Measurements from ENCODE around the gene MTM1. TPM values are rescaled to one million over a fixed set of nuclear protein-coding genes. Genes with fewer than 3 reads are reported as not detected.

The MTM1 gene
- total and polyA plus RNA-seq, 9 of the 15 experiments (the other 6 are each of a cell fraction or from before 2014, with no cell fraction given) = 5.6 to 13.3 (median 9.5) TPM

- Histone ChIP-seq H3K36me3 (ENCODE audit: control insufficient read depth, insufficient read depth, low read length) (no peaks in the 10 kb centered on the region), H4K20me1 (replicated peaks; ENCODE audit: control insufficient read depth, insufficient read depth, low read length) (no peaks in the 10 kb centered on the region), H3K9me1 (ENCODE audit: control insufficient read depth, insufficient read depth, low read length) (peaks cover 3% of the 10 kb centered on the region), H3K4me1 (replicated peaks in 1 of 2; ENCODE audit: control insufficient read depth in 2 of 2, insufficient read depth in 2 of 2, low read length in 2 of 2) (peaks cover under 1 to 8% of the 10 kb centered on the region in 2 experiments; a peak in 2 of 5 replicates), H3K27me3 (ENCODE audit: control insufficient read depth in 2 of 2, insufficient read depth in 2 of 2, low read length in 2 of 2) (peaks cover 0 to under 1% of the 10 kb centered on the region in 2 experiments; a peak in 2 of 5 replicates), H3K9me3 (replicated peaks; ENCODE audit: control insufficient read depth, insufficient read depth, low read depth, low read length) (no peaks in the 10 kb centered on the region), H3K79me2 (ENCODE audit: control insufficient read depth, insufficient read depth, low read length) (no peaks in the 10 kb centered on the region), H3K4me3 (no peak overlapping the region), H2AFZ (ENCODE audit: low read depth, low read length) (no peak overlapping the region), H3K4me2 (ENCODE audit: insufficient read depth, low read length) (no peak overlapping the region), H3K9ac (ENCODE audit: insufficient read depth in 1 of 2, low read depth in 2 of 2, low read length in 2 of 2) (no peak overlapping the region), H3K27ac (ENCODE audit: extremely low read depth, low read depth, low read length) (no peak overlapping the region)
- no TSS peak for BruUV-seq (replicated peaks)
- DNase-seq (ENCODE audit: extremely low read depth in 1 of 4, low spot score in 3 of 4) = no peak
- CTCF ChIA-PET (ENCODE audit: low intra/inter-chr PET ratio) = no interaction called here
- intact Hi-C loops (cut with micrococcal nuclease) (loop anchor here (5.0 kb wide), 1 partner anchor 44 kb away; no protein-coding TSS in a partner anchor), in situ Hi-C loops (cut with MboI) (no loop called here)
- no peak for ATAC-seq
- POLR2A ChIA-PET = no interaction called here
- no peak for FAIRE-seq
- no peak for TF ChIP-seq ZNF408 (CRISPR knock-in tag; IDR thresholded peaks at IDR 0.05; ENCODE audit: low read depth)
- TF ChIP-seq TEAD4 (IDR thresholded peaks at IDR 0.05; ENCODE audit: low read length) = no peak
- no peak for TF ChIP-seq TEAD4 (CRISPR knock-in tag; IDR thresholded peaks at IDR 0.05; ENCODE audit: borderline replicate concordance)
- no peak for TF ChIP-seq NFXL1 (CRISPR knock-in tag; IDR thresholded peaks at IDR 0.05)
- TF ChIP-seq NRF1 (conservative IDR thresholded peaks at IDR 0.05 in 1 of 2, IDR thresholded peaks at IDR 0.05 in 1 of 2) = no peak
- no peak for TF ChIP-seq ZFPM2 (CRISPR knock-in tag; IDR thresholded peaks at IDR 0.05)
- WGBS (ENCODE audit: insufficient coverage, low coverage, missing lambda C conversion rate) = 24% methylated on average over 3 of the region's 4 CpGs
These were observed 25.6 kb upstream of the MTM1 start for GRCh38 chrX:150542846-150543229.
